ENCODE measurements around the gene STXBP3.

- TF ChIP-seq CTCF (IDR thresholded peaks at IDR 0.05; ENCODE audit: low read length) (no peak), EZH2 (optimal IDR thresholded peaks at IDR 0.05; ENCODE audit: low read depth, low read length) (no peak)
Observed at GRCh38 chr1:108811611-108812010, 65.1 kb downstream of the STXBP3 start.
